ENCODE data around the gene ADAMTS16.

DNA sequence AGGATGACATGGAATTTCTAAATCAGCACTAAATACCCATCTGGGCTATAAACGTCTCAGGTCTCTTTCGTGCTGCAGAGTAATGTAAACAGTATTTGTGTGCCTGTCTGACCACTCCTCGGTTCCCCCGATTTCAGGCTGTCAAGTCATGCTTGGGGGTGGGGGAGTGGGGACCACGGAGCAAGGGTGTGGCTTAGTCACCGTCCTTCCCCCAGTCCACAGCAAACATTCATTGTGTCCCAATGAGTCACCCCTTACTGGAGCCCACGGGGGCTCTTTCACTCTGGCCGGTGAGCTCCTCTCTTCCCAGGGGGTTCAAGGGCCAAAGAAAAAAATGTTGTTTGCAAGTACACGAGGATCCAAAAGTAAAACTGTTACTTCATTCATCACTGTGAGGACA lies 210.0 kb downstream of the ADAMTS16 start:
- TF ChIP-seq, protein P1, sequence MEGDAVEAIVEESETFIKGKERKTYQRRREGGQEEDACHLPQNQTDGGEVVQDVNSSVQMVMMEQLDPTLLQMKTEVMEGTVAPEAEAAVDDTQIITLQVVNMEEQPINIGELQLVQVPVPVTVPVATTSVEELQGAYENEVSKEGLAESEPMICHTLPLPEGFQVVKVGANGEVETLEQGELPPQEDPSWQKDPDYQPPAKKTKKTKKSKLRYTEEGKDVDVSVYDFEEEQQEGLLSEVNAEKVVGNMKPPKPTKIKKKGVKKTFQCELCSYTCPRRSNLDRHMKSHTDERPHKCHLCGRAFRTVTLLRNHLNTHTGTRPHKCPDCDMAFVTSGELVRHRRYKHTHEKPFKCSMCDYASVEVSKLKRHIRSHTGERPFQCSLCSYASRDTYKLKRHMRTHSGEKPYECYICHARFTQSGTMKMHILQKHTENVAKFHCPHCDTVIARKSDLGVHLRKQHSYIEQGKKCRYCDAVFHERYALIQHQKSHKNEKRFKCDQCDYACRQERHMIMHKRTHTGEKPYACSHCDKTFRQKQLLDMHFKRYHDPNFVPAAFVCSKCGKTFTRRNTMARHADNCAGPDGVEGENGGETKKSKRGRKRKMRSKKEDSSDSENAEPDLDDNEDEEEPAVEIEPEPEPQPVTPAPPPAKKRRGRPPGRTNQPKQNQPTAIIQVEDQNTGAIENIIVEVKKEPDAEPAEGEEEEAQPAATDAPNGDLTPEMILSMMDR (IDR thresholded peaks at IDR 0.05 in 8 of 11, conservative IDR thresholded peaks at IDR 0.05 in 3 of 11): no peak
- no peak for TF ChIP-seq POLR2A (IDR thresholded peaks at IDR 0.05)
